Measurements from ENCODE around the gene CDK3. TPM values are rescaled to one million over a fixed set of nuclear protein-coding genes. Genes with fewer than 3 reads are reported as not detected.

Gene CDK3
- total and polyA plus RNA-seq, 9 of the 15 experiments (the other 6 are each of a cell fraction or from before 2014, with no cell fraction given), result 0.55 to 8.2 (median 4.7) TPM

DNA sequence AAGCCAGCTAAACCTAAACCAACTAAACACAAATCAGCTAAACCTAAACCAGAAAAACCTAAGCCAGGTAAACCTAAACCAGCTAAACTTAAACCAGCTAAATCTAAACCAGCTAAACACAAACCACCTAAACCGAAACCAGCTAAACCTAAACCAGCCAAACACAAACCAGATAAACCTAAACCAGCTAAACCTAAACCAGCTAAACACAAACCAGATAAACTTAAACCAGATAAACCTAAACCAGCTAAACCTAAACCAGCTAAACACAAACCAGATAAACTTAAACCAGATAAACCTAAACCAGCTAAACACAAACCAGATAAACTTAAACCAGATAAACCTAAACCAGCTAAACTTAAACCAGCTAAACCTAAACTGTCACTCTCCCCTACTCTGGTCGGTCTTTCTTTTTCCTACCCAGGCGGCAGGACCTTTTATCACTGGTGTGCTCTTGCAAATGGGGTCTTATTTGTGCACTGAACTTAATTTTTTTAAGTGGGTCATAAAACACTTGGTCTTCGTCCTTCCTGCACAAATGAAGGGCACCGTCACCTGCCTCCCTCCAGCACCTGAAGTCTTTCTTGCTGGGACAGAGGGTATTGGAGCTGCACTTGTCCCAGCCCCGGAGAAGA is 19.3 kb downstream of the CDK3 start (continued):
- TF ChIP-seq, protein P1, sequence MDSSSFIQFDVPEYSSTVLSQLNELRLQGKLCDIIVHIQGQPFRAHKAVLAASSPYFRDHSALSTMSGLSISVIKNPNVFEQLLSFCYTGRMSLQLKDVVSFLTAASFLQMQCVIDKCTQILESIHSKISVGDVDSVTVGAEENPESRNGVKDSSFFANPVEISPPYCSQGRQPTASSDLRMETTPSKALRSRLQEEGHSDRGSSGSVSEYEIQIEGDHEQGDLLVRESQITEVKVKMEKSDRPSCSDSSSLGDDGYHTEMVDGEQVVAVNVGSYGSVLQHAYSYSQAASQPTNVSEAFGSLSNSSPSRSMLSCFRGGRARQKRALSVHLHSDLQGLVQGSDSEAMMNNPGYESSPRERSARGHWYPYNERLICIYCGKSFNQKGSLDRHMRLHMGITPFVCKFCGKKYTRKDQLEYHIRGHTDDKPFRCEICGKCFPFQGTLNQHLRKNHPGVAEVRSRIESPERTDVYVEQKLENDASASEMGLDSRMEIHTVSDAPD (CRISPR knock-in tag; IDR thresholded peaks at IDR 0.05), result no peak
- TF ChIP-seq ZNF133 (CRISPR knock-in tag; IDR thresholded peaks at IDR 0.05) (no peak), PHF8 (IDR thresholded peaks at IDR 0.05; ENCODE audit: borderline replicate concordance, low read length) (no peak), EHMT2 (IDR thresholded peaks at IDR 0.05) (no peak), TOE1 (IDR thresholded peaks at IDR 0.05; ENCODE audit: borderline replicate concordance) (peak; percentile 71), TOE1 (CRISPR knock-in tag; IDR thresholded peaks at IDR 0.05; ENCODE audit: borderline replicate concordance, low read depth) (no peak), TEAD4 (IDR thresholded peaks at IDR 0.05; ENCODE audit: low read length) (no peak), TEAD4 (CRISPR knock-in tag; IDR thresholded peaks at IDR 0.05; ENCODE audit: borderline replicate concordance) (no peak), BRD9 (IDR thresholded peaks at IDR 0.05; ENCODE audit: low read depth, partially characterized antibody) (peak; percentile 100), BCOR (IDR thresholded peaks at IDR 0.05) (no peak)
- TF ChIP-seq, protein P2, sequence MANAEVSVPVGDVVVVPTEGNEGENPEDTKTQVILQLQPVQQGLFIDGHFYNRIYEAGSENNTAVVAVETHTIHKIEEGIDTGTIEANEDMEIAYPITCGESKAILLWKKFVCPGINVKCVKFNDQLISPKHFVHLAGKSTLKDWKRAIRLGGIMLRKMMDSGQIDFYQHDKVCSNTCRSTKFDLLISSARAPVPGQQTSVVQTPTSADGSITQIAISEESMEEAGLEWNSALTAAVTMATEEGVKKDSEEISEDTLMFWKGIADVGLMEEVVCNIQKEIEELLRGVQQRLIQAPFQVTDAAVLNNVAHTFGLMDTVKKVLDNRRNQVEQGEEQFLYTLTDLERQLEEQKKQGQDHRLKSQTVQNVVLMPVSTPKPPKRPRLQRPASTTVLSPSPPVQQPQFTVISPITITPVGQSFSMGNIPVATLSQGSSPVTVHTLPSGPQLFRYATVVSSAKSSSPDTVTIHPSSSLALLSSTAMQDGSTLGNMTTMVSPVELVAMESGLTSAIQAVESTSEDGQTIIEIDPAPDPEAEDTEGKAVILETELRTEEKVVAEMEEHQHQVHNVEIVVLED (CRISPR knock-in tag; IDR thresholded peaks at IDR 0.05), result no peak
- TF ChIP-seq, protein P3, sequence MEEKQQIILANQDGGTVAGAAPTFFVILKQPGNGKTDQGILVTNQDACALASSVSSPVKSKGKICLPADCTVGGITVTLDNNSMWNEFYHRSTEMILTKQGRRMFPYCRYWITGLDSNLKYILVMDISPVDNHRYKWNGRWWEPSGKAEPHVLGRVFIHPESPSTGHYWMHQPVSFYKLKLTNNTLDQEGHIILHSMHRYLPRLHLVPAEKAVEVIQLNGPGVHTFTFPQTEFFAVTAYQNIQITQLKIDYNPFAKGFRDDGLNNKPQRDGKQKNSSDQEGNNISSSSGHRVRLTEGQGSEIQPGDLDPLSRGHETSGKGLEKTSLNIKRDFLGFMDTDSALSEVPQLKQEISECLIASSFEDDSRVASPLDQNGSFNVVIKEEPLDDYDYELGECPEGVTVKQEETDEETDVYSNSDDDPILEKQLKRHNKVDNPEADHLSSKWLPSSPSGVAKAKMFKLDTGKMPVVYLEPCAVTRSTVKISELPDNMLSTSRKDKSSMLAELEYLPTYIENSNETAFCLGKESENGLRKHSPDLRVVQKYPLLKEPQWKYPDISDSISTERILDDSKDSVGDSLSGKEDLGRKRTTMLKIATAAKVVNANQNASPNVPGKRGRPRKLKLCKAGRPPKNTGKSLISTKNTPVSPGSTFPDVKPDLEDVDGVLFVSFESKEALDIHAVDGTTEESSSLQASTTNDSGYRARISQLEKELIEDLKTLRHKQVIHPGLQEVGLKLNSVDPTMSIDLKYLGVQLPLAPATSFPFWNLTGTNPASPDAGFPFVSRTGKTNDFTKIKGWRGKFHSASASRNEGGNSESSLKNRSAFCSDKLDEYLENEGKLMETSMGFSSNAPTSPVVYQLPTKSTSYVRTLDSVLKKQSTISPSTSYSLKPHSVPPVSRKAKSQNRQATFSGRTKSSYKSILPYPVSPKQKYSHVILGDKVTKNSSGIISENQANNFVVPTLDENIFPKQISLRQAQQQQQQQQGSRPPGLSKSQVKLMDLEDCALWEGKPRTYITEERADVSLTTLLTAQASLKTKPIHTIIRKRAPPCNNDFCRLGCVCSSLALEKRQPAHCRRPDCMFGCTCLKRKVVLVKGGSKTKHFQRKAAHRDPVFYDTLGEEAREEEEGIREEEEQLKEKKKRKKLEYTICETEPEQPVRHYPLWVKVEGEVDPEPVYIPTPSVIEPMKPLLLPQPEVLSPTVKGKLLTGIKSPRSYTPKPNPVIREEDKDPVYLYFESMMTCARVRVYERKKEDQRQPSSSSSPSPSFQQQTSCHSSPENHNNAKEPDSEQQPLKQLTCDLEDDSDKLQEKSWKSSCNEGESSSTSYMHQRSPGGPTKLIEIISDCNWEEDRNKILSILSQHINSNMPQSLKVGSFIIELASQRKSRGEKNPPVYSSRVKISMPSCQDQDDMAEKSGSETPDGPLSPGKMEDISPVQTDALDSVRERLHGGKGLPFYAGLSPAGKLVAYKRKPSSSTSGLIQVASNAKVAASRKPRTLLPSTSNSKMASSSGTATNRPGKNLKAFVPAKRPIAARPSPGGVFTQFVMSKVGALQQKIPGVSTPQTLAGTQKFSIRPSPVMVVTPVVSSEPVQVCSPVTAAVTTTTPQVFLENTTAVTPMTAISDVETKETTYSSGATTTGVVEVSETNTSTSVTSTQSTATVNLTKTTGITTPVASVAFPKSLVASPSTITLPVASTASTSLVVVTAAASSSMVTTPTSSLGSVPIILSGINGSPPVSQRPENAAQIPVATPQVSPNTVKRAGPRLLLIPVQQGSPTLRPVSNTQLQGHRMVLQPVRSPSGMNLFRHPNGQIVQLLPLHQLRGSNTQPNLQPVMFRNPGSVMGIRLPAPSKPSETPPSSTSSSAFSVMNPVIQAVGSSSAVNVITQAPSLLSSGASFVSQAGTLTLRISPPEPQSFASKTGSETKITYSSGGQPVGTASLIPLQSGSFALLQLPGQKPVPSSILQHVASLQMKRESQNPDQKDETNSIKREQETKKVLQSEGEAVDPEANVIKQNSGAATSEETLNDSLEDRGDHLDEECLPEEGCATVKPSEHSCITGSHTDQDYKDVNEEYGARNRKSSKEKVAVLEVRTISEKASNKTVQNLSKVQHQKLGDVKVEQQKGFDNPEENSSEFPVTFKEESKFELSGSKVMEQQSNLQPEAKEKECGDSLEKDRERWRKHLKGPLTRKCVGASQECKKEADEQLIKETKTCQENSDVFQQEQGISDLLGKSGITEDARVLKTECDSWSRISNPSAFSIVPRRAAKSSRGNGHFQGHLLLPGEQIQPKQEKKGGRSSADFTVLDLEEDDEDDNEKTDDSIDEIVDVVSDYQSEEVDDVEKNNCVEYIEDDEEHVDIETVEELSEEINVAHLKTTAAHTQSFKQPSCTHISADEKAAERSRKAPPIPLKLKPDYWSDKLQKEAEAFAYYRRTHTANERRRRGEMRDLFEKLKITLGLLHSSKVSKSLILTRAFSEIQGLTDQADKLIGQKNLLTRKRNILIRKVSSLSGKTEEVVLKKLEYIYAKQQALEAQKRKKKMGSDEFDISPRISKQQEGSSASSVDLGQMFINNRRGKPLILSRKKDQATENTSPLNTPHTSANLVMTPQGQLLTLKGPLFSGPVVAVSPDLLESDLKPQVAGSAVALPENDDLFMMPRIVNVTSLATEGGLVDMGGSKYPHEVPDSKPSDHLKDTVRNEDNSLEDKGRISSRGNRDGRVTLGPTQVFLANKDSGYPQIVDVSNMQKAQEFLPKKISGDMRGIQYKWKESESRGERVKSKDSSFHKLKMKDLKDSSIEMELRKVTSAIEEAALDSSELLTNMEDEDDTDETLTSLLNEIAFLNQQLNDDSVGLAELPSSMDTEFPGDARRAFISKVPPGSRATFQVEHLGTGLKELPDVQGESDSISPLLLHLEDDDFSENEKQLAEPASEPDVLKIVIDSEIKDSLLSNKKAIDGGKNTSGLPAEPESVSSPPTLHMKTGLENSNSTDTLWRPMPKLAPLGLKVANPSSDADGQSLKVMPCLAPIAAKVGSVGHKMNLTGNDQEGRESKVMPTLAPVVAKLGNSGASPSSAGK (IDR thresholded peaks at IDR 0.05), result no peak

Measured in K562 (cell line).